ENCODE measurements around the gene KCNMA1. TPM values are rescaled to one million over a fixed set of nuclear protein-coding genes. Genes with fewer than 3 reads are reported as not detected.

The KCNMA1 gene
- total RNA-seq, 2 donors from 2014 or later: 168 to 188 TPM

DNA sequence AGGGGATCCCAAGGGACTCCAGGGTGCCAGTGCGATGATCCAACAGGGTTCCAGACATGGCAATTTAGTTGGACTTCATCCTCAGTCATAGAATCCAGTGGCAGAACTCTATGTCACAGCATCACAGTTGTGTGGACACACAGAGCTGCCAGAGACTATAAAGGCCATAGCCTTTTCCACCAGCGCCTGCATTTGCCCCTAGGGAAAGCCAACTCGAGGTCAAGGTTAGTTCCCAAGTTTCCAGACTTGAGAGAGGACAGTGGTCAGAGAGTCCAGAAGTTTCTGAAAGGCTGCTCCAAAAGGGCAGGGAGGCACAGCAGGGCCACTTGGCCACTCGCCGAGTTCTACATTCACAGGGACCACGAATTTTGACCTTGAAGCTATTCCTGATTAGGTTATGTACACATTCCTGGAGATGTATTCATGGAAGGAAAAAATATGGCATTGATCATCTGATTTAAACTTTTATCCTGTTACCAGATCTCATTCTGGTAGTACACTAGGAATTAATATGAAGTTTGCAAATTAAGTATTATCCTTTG, 170.1 kb downstream of the KCNMA1 start:
- ATAC-seq (ENCODE audit: insufficient number of reproducible peaks, low FRiP score, low read depth) (no peak), DNase-seq (ENCODE audit: low spot score) (no peak)
- TF ChIP-seq, protein P1, sequence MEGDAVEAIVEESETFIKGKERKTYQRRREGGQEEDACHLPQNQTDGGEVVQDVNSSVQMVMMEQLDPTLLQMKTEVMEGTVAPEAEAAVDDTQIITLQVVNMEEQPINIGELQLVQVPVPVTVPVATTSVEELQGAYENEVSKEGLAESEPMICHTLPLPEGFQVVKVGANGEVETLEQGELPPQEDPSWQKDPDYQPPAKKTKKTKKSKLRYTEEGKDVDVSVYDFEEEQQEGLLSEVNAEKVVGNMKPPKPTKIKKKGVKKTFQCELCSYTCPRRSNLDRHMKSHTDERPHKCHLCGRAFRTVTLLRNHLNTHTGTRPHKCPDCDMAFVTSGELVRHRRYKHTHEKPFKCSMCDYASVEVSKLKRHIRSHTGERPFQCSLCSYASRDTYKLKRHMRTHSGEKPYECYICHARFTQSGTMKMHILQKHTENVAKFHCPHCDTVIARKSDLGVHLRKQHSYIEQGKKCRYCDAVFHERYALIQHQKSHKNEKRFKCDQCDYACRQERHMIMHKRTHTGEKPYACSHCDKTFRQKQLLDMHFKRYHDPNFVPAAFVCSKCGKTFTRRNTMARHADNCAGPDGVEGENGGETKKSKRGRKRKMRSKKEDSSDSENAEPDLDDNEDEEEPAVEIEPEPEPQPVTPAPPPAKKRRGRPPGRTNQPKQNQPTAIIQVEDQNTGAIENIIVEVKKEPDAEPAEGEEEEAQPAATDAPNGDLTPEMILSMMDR (IDR thresholded peaks at IDR 0.05): no peak
- Histone ChIP-seq H3K27ac (no peak overlapping the region), H3K9me3 (no peaks in the 10 kb centered on the region), H3K36me3 (no peaks in the 10 kb centered on the region), H3K4me1 (ENCODE audit: control insufficient read depth in 1 of 2, low read depth in 2 of 2) (peaks cover 10 to 69% of the 10 kb centered on the region in 2 donors), H3K4me3 (no peak overlapping the region), H3K27me3 (replicated peaks; ENCODE audit: insufficient read depth) (no peaks in the 10 kb centered on the region)

DNA sequence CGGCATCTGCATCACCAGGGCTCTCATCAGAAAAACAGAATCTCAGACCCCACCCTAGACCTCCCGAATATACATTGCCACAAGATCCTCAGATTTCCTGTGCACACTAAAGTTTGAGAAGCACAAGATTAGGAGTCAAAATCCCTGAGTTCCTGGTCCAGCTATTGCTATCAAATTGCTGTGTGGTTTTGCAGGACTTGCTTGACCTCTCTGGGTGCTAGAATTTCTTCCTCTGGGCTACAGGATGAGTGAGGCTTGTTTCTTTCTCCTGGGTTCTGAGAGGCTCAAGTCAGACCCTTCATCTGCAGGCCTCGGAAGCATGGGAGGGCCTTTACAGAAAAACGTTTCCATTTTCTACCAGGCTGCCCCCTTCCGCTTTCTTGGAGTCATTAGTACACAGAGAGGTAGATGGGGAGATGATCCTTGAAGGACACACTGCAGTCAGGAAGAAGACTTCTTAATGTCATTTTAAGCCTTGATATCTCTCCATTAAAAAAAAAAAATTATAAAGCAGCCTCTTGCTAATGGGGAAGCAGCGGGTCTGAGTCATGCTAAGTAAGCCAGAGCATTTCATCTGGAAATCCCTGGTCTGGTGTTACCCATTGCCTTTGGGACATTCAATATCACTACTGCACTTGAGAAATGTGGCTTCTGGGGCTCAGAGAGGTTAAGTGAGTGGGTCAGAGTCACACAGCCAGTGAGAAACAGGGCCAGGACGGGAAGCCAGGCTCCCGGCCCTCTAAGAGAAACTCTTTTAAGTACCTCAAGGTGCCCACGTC, 173.5 kb downstream of the KCNMA1 start:
- Histone ChIP-seq H3K4me1 (ENCODE audit: control insufficient read depth in 1 of 2, low read depth in 2 of 2) (peaks cover 10 to 60% of the 10 kb centered on the region in 2 donors), H3K9me3 (no peaks in the 10 kb centered on the region), H3K27ac (peak overlapping the region; percentile 12 to 49), H3K36me3 (no peaks in the 10 kb centered on the region), H3K4me3 (no peak overlapping the region), H3K27me3 (replicated peaks; ENCODE audit: insufficient read depth) (no peaks in the 10 kb centered on the region)
- TF ChIP-seq, protein P1 (IDR thresholded peaks at IDR 0.05): no peak
- DNase-seq (ENCODE audit: low spot score) (no peak), ATAC-seq (ENCODE audit: insufficient number of reproducible peaks, low FRiP score, low read depth) (no peak)

DNA sequence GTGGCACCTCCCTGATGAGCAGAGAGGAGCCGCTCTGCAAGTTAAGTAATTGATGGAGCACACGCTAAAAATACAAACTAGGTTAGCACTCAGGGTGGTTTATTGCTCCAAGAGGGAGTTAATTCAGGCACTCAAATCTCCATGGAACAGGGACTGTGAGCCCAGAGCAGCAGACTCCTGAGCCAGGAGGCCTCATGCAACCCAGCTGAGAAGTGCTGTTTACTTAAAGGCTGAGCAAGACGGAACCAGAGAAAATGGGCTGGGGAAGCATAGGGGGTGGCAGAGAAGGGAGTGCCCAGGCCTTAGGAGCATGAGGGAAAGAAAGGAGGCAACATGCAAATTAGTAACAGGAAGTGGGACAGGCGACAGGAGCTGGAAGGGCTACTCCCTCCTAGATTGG, 174.1 kb downstream of the KCNMA1 start:
- Histone ChIP-seq H3K27me3 (replicated peaks; ENCODE audit: insufficient read depth) (no peaks in the 10 kb centered on the region), H3K4me3 (no peak overlapping the region), H3K27ac (peak overlapping the region; percentile 12 to 49), H3K4me1 (ENCODE audit: control insufficient read depth in 1 of 2, low read depth in 2 of 2) (peaks cover 10 to 66% of the 10 kb centered on the region in 2 donors), H3K36me3 (no peaks in the 10 kb centered on the region), H3K9me3 (no peaks in the 10 kb centered on the region)
- ATAC-seq (ENCODE audit: insufficient number of reproducible peaks, low FRiP score, low read depth) (no peak), DNase-seq (ENCODE audit: low spot score) (no peak)
- TF ChIP-seq, protein P1 (IDR thresholded peaks at IDR 0.05): no peak

DNA sequence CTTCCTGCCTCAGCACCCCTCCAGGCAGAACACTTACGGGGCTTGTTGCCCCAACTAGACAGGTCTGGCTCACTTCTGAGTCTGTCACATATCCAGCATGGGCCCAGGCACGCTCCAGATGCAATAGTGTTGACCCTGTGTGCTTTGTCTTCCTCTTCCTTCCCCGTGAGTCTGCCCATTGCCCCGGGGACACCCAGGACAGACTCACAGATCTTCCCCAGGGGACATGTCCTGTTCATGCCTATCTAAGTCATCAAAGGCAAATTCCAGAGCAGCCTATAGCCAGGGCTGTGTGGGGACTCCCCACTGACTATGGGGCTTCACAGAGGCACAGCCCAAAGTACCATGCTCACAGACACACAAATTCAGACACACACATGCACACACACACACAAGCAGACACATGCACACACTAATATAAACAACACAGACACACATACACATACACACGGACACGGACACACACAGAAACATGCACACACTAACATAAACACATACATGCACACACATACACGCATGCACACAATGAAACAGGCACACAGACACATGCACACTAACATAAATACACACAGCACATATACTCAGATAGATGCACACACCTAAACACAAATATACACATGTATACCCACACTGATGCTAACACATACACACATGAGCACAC, 175.8 kb downstream of the KCNMA1 start:
- H3K36me3 ChIP-seq: no peaks in the 10 kb centered on the region
- H3K4me3 ChIP-seq: no peak overlapping the region
- H3K9me3 ChIP-seq: no peaks in the 10 kb centered on the region
- peaks cover 10 to 69% of the 10 kb centered on the region in 2 donors for H3K4me1 ChIP-seq (ENCODE audit: control insufficient read depth in 1 of 2, low read depth in 2 of 2)
- H3K27me3 ChIP-seq (replicated peaks; ENCODE audit: insufficient read depth): no peaks in the 10 kb centered on the region
- H3K27ac ChIP-seq: no peak overlapping the region
- DNase-seq (ENCODE audit: low spot score) (no peak), ATAC-seq (ENCODE audit: insufficient number of reproducible peaks, low FRiP score, low read depth) (no peak)
- TF ChIP-seq, protein P1 (IDR thresholded peaks at IDR 0.05): no peak

DNA sequence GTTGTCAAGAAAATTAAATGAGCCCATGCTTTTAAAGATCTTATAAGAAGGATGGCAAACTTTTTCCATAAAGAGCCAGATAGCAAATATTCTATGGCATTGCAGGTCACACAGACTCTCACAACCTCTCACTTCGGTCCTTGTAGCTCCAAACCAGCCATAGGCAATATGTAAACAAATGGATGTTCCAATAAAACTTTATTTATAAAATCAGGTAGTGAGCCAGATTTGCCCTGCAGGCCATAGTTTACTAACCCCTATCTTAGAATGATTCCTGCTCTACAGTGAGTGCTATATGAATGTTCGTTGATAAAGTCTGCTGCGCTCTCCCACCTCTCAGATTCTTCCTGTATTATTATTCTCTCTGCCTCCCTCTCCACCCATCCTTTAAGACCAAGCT, 177.7 kb downstream of the KCNMA1 start:
- Histone ChIP-seq H3K36me3 (no peaks in the 10 kb centered on the region), H3K27me3 (replicated peaks; ENCODE audit: insufficient read depth) (no peaks in the 10 kb centered on the region), H3K4me3 (no peak overlapping the region), H3K27ac (no peak overlapping the region), H3K4me1 (ENCODE audit: control insufficient read depth in 1 of 2, low read depth in 2 of 2) (peaks cover 10 to 50% of the 10 kb centered on the region in 2 donors), H3K9me3 (no peaks in the 10 kb centered on the region)
- TF ChIP-seq, protein P1 (IDR thresholded peaks at IDR 0.05): no peak
- ATAC-seq (ENCODE audit: insufficient number of reproducible peaks, low FRiP score, low read depth): no peak
- DNase-seq (ENCODE audit: low spot score): no peak
